GM21515 (cell line): ENCODE measurements around the gene POP4.

ENCODE experiments used
- ATAC-seq: cut with Tn5 transposase; IDR thresholded peaks from one replicate; pipeline ENCODE4 v1.9.1; 2021; ENCODE audit not compliant: unreplicated experiment

The POP4 gene

DNA sequence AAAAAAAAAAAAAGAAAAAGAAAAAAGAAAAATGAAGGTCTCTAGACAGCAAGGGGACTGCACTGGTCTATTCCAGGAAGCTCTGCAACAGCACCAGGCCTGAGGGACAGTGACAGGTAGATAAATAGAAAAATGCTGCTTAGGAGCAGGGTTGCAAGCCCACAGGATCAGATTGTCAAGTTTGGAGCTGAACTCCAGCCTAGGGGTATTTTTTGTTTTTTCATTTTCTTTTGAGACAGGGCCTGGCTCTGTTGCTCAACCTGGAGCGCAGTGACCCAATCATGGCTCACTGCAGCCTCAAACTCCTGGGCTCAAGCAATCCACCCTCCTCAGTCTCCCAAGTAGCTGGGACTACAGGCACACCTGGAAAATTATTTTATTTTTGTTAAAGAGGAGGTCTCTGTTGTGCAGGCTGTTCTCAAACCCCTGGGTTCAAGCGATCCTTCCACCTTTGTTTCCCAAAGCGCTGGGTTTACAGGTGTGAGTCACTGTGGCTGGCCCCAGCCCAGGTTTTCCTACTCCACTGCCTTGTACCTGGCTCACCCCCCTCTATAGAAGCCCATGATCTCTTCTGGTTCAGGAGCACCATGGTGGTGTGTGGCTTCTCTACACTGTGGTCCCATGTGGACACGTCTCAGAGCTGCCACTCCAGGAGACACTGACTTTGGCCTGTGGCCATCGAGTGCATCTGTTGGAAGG lies 23.9 kb downstream of the POP4 start:
- ATAC-seq = no peak

DNA sequence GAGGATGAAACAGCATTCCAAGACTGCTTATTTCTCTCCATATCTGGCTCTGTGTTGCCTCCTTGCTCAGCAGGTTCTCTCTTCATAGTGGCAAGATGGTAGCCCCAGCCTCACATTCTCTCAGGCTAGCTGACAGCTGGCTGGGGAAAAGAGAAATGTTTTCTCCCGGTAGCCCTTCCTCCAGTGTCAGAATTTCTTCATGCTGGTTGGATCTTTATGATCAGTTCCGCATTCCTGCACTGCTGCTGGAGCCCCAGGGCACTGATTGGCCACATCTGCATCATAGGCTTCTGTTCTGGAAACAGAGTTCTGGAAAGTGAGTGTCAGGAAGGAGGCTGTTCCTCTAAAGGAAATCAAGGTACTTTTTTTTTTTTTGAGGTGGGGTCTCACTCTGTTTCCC lies 24.6 kb downstream of the POP4 start:
- no peak for ATAC-seq

DNA sequence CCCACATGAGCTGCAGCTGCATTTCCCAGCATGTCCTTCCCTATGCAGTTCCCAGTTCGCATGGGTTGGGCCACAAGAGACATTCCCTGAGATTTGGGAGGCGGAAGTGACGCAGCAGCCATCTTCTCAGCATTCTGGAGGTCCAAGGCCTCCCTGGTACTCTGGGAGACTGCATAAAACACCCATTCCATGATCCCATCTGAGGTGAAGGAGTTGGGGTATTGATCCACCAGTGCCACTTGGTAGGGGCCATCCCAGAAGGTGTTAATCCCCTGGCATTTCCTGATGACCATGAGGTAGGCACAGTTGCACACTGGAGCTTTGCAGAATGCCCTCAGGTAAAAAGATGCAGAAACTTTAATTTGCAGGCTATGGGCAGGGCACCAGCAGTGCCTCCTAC lies 25.4 kb downstream of the POP4 start:
- ATAC-seq = no peak

DNA sequence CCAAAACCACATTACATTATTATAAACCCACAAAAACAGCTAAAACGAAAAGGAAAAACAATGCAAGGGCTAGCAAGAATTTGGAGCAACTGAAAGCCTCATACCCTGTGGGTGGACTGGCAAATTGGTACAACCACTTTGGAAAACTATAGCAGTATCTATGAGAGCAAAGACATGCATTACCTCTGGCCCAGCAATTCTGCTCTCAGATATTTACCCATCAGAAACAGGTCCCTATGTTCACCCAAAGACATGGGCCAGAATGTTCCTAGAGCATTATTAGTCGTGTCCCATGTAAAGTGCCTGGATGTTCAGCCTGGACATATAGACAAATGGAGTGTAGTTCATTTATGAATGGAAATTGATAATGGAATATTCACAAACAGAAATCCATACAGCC lies 27.9 kb downstream of the POP4 start:
- ATAC-seq = no peak

DNA sequence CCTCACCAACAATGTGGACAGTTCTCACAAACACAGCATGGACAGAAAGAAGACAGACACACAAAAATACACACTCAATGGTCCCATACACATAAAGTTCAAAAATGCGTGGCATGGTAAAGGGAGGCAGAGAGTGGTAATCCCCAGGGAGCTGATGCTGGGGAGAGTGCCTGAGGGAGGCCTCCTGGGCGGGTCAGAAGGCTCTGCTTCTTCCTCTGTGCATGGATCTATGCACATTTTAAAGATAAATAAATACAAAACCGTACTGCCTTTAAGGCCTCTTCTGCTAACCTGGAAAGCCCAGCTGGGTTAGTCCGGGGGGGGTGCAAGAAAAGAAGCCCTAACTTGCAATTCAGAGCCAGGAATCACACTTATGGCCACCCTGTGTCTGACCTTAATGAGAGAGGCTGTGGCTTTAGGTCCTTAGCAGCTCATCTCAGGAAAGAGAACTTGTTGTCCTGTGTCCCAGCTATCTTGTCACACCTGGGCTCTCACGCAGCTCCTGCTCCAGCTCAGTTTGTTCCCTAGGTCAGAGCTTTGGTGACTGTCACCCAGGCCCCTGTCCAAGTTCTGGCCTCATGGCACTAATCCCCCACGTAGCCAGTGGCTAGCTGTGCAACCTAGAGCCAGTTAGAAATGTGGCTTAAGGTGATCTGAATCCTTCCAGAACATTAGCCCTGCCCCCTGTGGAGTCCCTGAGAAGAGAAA lies 28.5 kb downstream of the POP4 start:
- no peak for ATAC-seq

DNA sequence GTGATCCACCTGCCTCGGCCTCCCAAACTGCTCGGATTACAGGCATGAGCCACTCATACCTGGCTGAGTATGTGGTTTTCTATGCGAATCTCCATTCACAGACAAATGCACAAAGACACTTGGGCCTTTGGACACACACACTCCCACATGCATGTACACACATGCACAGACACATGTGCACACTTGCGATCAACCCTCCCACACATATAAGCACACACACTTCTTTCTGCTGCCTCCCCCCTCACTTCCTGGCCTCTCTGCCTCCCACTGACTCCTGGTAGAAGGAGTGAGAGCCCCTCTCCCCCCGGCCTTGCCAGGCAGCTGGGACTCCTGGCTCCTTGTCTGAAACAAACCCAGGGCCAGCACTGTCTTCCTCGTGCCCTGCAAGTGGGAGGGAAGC lies 29.9 kb downstream of the POP4 start:
- ATAC-seq = no peak

DNA sequence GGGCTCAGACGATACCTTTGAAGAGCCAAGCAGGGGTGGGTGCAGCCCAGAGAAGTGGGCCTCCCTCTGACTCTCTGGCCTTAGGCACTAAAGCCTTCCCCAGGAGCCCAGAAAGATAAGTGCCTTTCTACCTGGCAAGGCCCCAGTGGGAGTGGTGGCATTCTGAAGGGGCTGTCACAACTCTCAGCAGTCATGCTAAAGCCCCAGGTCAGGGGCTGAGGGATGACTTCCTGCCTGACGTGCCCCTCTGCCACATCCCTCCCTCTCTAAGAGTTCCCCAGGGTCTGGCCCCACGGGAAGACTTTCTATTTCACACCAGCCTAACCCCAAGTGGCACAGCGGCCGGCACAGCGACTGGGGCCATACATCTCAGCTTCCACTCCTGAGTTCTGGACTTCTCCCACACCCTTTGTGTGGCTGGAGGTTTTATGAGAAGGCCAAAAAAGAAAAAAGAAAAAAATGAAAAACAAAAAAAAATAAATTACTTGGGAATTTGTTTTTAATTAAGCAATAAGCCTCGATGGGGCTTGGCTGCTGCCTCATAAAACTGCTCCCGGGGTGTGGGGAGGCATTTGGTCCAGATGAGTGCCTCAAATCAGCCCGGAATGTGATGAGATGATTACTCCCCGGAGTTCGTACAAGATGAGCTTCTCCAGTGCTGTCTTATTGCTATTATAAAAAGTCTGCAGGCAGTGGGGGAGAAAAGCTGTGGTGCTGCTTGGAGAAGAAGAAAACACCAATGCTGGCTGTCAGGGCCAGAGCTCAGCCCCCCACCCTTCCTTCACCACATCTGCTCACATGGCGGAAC lies 30.7 kb downstream of the POP4 start:
- ATAC-seq = no peak

DNA sequence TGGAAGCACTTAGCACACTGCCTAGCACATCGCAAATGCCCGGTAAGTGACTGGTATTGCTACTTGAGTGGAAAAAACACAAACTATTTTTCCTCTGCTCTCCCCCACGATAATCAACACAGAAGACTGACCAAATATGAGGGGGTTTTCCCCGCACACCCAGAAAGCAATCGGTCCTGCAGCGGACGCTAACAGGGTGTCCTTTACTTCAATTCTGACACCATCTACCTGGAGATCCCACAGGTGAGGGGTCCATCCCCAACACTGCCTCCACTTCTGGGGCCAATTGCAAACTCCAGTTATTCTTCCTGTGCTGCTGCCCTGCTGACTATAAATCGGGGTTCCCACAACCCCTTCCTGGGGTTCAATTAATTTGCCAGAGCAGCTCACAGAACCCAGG lies 33.0 kb downstream of the POP4 start:
- no peak for ATAC-seq

DNA sequence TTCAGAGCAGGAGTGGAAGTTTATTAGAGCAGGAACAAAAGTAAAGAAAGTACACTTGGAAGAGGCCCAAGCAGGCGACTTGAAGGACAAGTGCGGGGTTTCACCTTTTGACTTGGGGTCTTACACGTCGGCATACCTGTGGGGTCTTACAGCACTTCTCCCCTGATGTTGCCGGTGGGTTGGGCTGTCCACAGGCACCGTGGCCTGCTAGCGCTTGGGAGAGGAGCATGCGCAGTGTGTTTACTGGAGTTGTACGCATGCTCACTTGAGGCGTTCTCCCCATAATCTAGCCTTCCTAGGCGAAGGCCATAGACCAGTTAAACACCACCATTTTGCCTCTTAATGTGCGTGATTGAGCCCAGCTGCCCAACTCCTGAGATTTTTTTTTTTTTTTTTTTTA lies 34.1 kb downstream of the POP4 start:
- no peak for ATAC-seq

DNA sequence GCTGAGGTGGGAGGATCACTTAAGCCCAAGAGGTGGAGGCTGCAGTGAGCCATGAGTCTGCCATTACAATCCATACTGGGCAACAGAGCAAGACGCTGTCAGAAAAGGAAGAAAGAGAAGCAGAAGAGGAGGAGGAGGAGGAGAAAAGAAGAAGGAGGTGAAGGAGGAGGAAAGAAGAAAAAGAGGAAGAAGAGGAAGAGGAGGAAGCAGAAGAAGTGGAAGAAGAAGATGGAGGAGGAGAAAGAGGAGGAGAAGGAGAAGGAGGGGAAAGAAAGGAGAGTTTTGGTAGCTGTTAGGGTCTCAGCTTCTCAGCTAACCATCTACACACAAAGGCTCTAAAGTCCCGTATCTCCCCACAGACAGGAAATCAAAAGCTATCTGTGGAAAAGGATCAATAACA lies 35.5 kb downstream of the POP4 start:
- ATAC-seq = no peak

DNA sequence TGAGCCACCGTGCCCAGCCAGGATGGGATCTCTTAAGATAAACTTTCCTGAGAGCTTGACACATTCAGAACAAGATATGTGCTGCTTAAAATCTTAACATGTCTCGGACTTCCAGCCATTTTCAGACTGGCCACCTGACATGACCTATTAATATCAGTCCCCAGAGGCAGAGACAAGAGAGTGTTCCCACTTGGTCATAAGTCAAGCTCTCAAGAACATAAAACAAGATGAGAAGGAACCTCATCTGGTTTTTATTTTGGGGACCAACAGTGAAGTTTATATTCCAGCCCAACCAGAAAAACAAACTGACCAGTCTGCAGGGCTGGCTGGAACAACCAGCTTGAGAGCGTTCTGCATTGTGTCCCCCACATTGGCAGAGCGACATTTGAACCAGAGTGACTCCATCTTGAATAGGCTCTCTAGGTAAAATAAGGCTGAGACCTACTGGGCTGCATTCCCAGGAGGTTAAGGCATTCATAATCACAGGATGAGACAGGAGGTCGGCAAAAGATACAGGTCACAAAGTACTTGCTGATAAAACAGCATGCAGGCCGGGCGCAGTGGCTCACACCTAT lies 37.4 kb downstream of the POP4 start:
- ATAC-seq = no peak

DNA sequence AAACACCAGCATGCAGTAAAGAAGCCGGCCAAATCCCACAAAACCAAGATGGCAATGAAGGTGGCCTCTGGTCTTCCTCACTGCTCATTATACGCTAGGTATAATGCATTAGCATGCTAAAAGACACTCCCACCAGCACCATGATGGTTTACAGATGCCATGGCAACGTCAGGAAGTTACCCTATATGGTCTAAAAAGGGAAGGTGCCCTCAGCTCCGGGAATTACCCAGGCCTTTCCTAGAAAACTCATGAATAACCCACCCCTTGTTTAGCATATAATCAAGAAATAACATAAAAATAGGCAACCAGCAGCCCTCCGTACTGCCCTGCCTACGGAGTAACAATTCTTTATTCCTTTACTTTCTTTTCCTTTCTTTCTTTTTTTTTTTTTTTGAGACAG lies 38.1 kb downstream of the POP4 start:
- no peak for ATAC-seq

DNA sequence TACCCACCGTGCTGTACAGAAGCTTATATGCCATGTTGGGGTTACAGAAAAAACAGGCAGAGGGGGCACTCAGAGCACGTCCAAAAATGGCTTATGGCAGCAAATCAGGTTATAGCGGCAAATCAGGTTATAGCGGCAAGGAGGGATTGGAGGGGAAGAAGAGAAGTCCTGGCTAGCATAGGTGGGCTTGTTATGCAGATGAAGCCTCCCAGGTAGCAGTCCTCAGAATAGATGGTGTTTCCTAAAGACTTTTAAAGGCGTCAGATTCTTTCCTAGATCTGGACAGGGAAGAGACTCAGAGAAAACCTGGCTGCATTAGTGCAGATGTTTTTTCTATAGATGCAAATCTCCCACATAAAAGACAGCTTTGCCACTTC lies 39.4 kb downstream of the POP4 start:
- no peak for ATAC-seq

DNA sequence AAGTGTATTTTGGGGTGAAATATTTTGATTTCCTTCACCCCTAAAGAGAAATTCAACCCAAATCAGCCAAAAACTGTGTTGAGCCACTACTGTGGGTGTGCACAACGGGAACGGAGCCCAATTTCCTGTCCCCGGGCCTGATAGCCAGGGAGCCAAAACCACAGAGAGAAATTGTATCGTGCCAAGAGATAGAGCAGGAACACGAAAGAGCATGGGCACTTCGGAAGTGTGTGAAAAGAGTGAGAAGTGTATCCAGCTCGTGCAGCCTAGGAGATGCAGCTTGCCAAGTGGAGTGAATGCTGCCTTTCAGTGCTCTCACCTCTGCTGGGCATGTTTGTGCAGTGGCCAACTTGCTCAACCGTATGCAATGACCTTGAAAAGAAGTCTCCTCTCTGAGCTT lies 39.8 kb downstream of the POP4 start:
- ATAC-seq = no peak

DNA sequence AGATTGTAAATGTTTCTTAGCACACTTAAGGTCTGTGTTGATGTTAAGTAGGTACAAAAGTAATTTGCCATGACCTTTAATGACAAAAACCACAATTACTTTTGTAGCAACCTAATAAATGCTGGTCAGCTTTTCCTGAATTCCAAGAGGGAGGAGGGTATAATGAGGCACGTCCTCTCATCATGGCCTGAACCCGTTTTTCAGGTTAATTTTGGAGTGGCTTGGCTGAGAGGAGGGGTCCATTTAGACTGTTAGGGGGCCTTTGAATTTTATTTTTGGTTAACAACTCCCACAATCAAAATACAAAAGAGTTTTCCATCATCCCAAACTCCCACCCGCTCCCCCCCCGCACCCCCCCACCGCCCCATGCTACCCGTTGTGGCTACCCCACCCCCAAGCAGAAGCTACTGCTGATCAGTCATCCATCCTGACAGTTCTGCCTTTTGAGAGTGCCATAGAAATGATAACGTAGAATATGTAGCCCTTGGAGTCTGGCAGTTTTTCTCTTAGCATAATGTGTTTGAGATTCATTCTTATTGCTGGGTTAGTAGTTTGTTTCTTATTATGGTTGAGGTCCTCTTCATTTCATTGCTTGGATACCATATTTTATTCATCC lies 44.8 kb downstream of the POP4 start:
- no peak for ATAC-seq

DNA sequence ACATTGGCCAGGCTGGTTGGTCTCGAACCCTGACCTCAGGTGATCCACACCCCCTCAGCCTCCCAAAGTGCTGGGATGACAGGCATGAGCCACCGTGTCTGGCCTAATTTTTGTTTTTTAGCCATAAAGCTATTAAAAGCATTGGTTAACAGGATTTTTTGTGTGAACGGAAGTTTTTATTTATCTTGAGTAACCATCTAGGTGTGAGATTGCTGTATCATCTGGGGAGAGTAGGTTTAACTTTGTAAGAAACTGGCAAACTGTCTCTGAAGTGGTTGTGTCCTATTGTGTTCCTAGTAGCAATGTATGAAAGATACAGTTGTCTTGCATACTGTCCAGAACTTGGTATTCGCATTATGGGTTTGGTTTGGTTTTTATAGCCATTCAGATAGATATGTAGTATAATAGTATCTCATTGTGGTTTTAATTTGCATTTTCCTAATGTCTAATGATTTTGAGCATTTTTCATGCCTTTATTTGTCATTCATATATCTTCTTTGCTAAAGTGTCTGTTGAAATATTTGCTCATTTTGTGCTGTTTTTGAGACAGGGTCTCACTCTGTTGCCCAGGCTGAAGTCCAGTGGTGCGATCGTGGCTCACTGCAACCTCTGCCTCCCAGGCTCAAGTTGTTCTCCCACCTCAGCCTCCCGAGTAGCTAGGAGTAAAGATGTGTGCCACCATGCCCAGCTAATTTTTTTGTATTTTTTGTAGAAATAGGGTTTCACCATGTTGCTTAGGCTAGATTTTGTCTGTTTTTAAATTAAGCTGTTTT lies 45.7 kb downstream of the POP4 start:
- no peak for ATAC-seq

DNA sequence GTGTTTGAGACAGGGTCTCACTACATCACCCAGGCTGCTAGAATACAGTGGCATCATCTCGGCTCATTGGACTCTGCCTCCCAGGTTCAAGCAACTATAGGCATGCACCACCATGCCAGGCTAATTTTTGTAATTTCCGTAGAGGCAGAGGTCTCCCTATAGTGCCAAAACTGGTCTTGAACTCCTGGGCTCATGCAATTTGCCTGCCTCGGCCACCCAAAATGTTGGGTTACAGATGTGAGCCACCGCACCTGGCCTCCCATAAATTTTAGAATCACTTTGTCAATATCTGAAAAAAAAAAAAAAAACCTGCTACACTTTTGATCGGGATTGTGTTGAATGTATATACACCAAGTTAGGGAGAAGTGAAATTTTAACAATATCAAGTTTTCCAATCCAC lies 47.3 kb downstream of the POP4 start:
- ATAC-seq = no peak

DNA sequence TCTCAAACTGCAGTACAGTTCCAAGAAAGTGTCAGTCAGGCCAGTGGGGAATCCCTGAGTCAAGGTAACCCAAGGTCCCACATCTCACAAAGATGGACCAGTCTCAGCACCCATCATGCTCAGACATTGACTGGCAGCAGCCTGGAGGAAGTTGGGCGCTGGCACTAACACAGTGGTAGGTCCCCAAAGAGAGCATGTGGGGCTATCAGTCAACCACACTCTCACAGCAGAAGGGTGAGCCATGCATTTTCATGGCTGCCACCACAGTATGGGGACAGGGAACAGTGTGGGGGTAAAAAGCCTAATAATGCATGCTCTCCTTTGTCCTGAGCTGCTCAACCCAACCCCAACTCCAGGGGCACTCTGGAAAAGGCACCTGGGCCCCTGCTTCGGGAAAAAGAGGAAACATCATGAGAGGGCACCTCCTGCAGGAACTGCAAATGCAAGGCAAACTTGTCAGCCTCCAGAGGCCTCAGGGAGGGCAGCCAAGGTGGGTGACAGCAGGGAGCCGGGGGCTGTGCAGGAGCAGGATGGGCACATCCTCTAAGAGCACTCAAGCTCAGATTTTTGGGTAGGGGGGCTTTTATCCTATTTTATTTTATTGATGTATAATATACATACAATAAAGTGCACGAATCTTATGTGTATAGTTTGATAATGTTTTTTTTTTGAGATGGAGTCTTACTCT lies 49.7 kb downstream of the POP4 start:
- ATAC-seq = no peak

DNA sequence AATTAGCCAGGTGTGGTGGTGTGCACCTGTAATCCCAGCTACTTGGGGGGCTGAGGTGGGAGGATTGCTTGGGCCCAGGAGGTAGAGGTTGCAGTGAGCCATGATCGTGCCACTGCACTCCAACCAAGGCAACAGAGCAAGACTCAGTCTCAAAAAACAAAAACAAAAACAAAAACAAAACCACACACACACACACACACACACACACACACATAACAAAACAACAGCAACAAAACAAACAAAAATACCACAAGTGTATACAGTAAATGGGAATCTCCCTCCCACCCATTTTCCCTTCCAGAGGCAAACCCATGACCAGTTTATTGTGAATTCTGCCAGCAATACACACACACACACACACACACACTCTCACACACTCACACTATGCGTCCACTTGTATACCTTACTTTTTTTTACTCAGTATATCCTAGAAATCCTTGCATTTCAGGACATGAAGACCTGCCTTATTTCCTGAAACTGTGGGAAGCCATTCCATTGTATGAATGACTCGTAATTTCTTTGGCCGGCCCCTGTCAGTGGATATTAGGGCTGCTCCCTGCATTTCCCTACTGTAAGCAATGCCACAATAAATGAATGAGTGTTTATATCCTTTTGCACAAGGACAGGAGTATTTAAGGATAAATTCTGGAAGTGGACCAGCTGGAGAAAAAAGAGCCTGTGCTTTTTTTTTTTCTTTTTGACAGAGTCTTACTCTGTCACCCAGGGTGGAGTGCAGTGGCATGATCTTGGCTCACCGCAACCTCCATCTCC lies 52.3 kb downstream of the POP4 start:
- ATAC-seq = no peak
